ENCODE results near the gene GAP43. TPM values are rescaled to one million over a fixed set of nuclear protein-coding genes. Genes with fewer than 3 reads are reported as not detected.

Gene GAP43
- total RNA-seq, result 1 to 10 TPM in 1 of 2 donors, under 1 TPM in 1; 0.61 to 2.1 TPM
- long read RNA-seq, partial matches to known transcripts, result 0 of 2 reads
- long read RNA-seq, other reads (novel, unspliced or antisense), result 0 of 2 reads

GRCh38 chr3:115623044-115623868 is at the start of gene GAP43:
GAP43 (plus strand) TSS chr3:115623510; CDS start chr3:115623690, 180 bp downstream.
- DNase-seq, result peak in 1 of 2 donors; percentile 3
- intact Hi-C loops (cut with DNase I, micrococcal nuclease), result no loop called here
- no peak for ATAC-seq

- ATAC-seq (no peak), DNase-seq (no peak)
- intact Hi-C loops (cut with DNase I, micrococcal nuclease), result no loop called here
Observed at GRCh38 chr3:115576325-115576875, 46.9 kb upstream of the GAP43 start.

- intact Hi-C loops (cut with DNase I, micrococcal nuclease), result no loop called here
- DNase-seq (no peak), ATAC-seq (no peak)
Observed at GRCh38 chr3:115577000-115577399, 46.3 kb upstream of the GAP43 start.

- intact Hi-C loops (cut with DNase I, micrococcal nuclease), result no loop called here
- ATAC-seq (no peak), DNase-seq (no peak)
Observed at GRCh38 chr3:115578331-115578730, 45.0 kb upstream of the GAP43 start.

GRCh38 chr3:115580566-115580965 is 42.7 kb upstream of the GAP43 start:
- DNase-seq (no peak), ATAC-seq (no peak)
- intact Hi-C loops (cut with DNase I, micrococcal nuclease), result no loop called here

GRCh38 chr3:115581362-115582135 is 41.8 kb upstream of the GAP43 start:
- DNase-seq (no peak), ATAC-seq (no peak)
- intact Hi-C loops (cut with DNase I, micrococcal nuclease), result no loop called here

- no peak for ATAC-seq
- intact Hi-C loops (cut with DNase I, micrococcal nuclease), result no loop called here
- no peak for DNase-seq
Observed at GRCh38 chr3:115588201-115589115, 34.9 kb upstream of the GAP43 start.

- intact Hi-C loops (cut with DNase I, micrococcal nuclease), result no loop called here
- DNase-seq (no peak), ATAC-seq (no peak)
Observed at GRCh38 chr3:115590873-115591272, 32.4 kb upstream of the GAP43 start.

GRCh38 chr3:115595611-115596275 is 27.6 kb upstream of the GAP43 start:
- ATAC-seq, result no peak
- intact Hi-C loops (cut with DNase I, micrococcal nuclease), result no loop called here
- DNase-seq, result no peak

- intact Hi-C loops (cut with DNase I, micrococcal nuclease), result no loop called here
- DNase-seq (no peak), ATAC-seq (no peak)
Observed at GRCh38 chr3:115598216-115598615, 25.1 kb upstream of the GAP43 start.

- ATAC-seq, result no peak
- DNase-seq, result no peak
- intact Hi-C loops (cut with DNase I, micrococcal nuclease), result no loop called here
Observed at GRCh38 chr3:115602194-115602593, 21.1 kb upstream of the GAP43 start.

GRCh38 chr3:115611630-115612029 is 11.7 kb upstream of the GAP43 start:
- DNase-seq (no peak), ATAC-seq (no peak)
- intact Hi-C loops (cut with DNase I, micrococcal nuclease), result no loop called here

- intact Hi-C loops (cut with DNase I, micrococcal nuclease), result no loop called here
- no peak for ATAC-seq
- DNase-seq, result no peak
Observed at GRCh38 chr3:115615001-115615814, 8.1 kb upstream of the GAP43 start.

GRCh38 chr3:115616461-115616860 is 6.8 kb upstream of the GAP43 start:
- intact Hi-C loops (cut with DNase I, micrococcal nuclease), result no loop called here
- no peak for ATAC-seq
- no peak for DNase-seq

- ATAC-seq, result no peak
- no peak for DNase-seq
- intact Hi-C loops (cut with DNase I, micrococcal nuclease), result no loop called here
Observed at GRCh38 chr3:115617591-115617990, 5.7 kb upstream of the GAP43 start.

- ATAC-seq, result no peak
- DNase-seq, result no peak
- intact Hi-C loops (cut with DNase I, micrococcal nuclease), result no loop called here
Observed at GRCh38 chr3:115624029-115624741, 875 bp downstream of the GAP43 start.

GRCh38 chr3:115624901-115625300 is 1.6 kb downstream of the GAP43 start:
- intact Hi-C loops (cut with DNase I, micrococcal nuclease), result no loop called here
- ATAC-seq (no peak), DNase-seq (no peak)
